ENCODE measurements around the gene SUDS3. TPM values are rescaled to one million over a fixed set of nuclear protein-coding genes. Genes with fewer than 3 reads are reported as not detected.

Gene SUDS3, protein sequence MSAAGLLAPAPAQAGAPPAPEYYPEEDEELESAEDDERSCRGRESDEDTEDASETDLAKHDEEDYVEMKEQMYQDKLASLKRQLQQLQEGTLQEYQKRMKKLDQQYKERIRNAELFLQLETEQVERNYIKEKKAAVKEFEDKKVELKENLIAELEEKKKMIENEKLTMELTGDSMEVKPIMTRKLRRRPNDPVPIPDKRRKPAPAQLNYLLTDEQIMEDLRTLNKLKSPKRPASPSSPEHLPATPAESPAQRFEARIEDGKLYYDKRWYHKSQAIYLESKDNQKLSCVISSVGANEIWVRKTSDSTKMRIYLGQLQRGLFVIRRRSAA
- 10 to 100 TPM; 23.9 to 32.2 (median 27.0) TPM for total RNA-seq
- 10 to 100 TPM; 10.1 to 13.4 TPM for polyA plus RNA-seq
- 66.0 reads per million, percentile 77 among the genes with 10 or more reads in this experiment for total RNA-seq

GRCh38 chr12:118376089-118377020, at the start of gene SUDS3:
Gene SUDS3 (plus strand): TSS chr12:118376555. CDS start chr12:118376692, 137 bp downstream.
- peak within 1 kb of the TSS; percentile 86 to 99 (median 96) for H3K4me3 Mint-ChIP-seq
- DNase-seq (peak; percentile 87 to 98 (median 95)), ATAC-seq (peak; percentile 65)
- H3K27ac Mint-ChIP-seq: peak within 1 kb of the TSS; percentile 96 to 100 (median 99)
- Histone ChIP-seq H3K27me3 (ENCODE audit: control insufficient read depth in 2 of 2, insufficient read depth in 2 of 2, low read length in 2 of 2) (no peaks in the 10 kb centered on the region), H3K36me3 (ENCODE audit: control insufficient read depth in 2 of 3, insufficient read depth in 3 of 3, low read length in 3 of 3) (peaks cover 0 to 26% (median 0%) of the 10 kb centered on the region in 3 experiments), H3K27ac (ENCODE audit: low read depth, low read length) (peak within 1 kb of the TSS; percentile 93), H3K4me1 (ENCODE audit: control insufficient read depth in 2 of 2, insufficient read depth in 2 of 2, low read length in 2 of 2) (peaks cover 21 to 25% of the 10 kb centered on the region in 2 donors), H3K9me3 (ENCODE audit: control insufficient read depth in 2 of 3, low read length in 3 of 3) (no peaks in the 10 kb centered on the region), H3K4me3 (ENCODE audit: low read length) (peak within 1 kb of the TSS; percentile 67)
- intact Hi-C loops (cut with micrococcal nuclease): loop anchor here (1.0 to 10.0 kb wide), 16 partner anchors 17 to 1613 kb away; partner anchors contain the start of genes BICDL1 (in 1 of the 2), CIT (in 1 of the 2), FBXO21 (in 1 of the 2) and PEBP1 (in 1 of the 2)
- ChIA-PET CTCF (interaction anchor here (0.5 to 4.8 kb wide), 26 partner anchors 10 to 315 kb away, joined by 3 to 50 read pairs (median 4); partner anchors contain the start of genes PEBP1 and WSB2), POLR2A (interaction anchor here (0.6 to 3.2 kb wide), 11 partner anchors 11 to 1292 kb away, joined by 3 to 49 read pairs (median 5); partner anchors contain the start of genes PEBP1 and PRKAB1)
- H3K36me3 Mint-ChIP-seq: peaks cover 0 to 8% (median 0%) of the 10 kb centered on the region in 5 donors
- H3K4me1 Mint-ChIP-seq: peaks cover 22 to 54% (median 42%) of the 10 kb centered on the region in 7 donors
- peaks cover 0 to 4% (median 0%) of the 10 kb centered on the region in 11 donors for H3K9me3 Mint-ChIP-seq
- H3K27me3 Mint-ChIP-seq: peaks cover 0 to 6% (median 0%) of the 10 kb centered on the region in 5 donors

DNA sequence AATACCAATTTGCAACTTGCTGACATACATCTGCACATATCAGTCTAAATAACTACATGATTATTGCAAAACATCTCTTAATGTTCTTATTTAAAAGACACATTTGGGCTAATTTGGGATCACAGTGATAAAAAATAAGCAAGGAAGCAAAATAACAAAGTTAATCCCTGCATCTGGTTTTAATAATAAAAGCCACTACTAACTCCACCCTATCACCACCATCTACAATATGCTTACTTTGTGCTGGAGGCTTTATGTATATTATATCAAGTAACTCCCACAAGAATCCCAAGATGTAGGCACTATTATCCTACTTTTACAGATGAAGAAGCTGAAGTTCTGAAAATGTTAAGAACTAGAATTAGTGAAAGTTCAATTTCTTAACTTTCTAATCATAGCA, 49.4 kb upstream of the SUDS3 start:
- intact Hi-C loops (cut with micrococcal nuclease): no loop called here

GRCh38 chr12:118327391-118327790, 49.0 kb upstream of the SUDS3 start:
- ATAC-seq: no peak
- POLR2A ChIA-PET: no interaction called here
- Mint-ChIP-seq H3K4me3 (no peak overlapping the region), H3K36me3 (peaks cover 0 to 28% (median 13%) of the 10 kb centered on the region in 5 donors), H3K4me1 (peaks cover 20 to 68% (median 43%) of the 10 kb centered on the region in 7 donors), H3K9me3 (no peaks in the 10 kb centered on the region), H3K27ac (peak overlapping the region in 1 of 9 donors; percentile 44), H3K27me3 (no peaks in the 10 kb centered on the region)
- Histone ChIP-seq H3K4me1 (ENCODE audit: control insufficient read depth in 2 of 2, insufficient read depth in 2 of 2, low read length in 2 of 2) (no peaks in the 10 kb centered on the region), H3K4me3 (ENCODE audit: low read length) (no peak overlapping the region), H3K27ac (ENCODE audit: low read depth, low read length) (no peak overlapping the region), H3K9me3 (ENCODE audit: control insufficient read depth in 2 of 3, low read length in 3 of 3) (no peaks in the 10 kb centered on the region), H3K36me3 (ENCODE audit: control insufficient read depth in 2 of 3, insufficient read depth in 3 of 3, low read length in 3 of 3) (no peaks in the 10 kb centered on the region), H3K27me3 (ENCODE audit: control insufficient read depth in 2 of 2, insufficient read depth in 2 of 2, low read length in 2 of 2) (no peaks in the 10 kb centered on the region)
- CTCF ChIA-PET: no interaction called here
- intact Hi-C loops (cut with micrococcal nuclease): no loop called here
- no peak for DNase-seq

More for the DNA sequence above, 49.4 kb upstream of the SUDS3 start:
- POLR2A ChIA-PET: no interaction called here
- no peak for ATAC-seq
- DNase-seq: no peak
- Histone ChIP-seq H3K27ac (ENCODE audit: low read depth, low read length) (no peak overlapping the region), H3K9me3 (ENCODE audit: control insufficient read depth in 2 of 3, low read length in 3 of 3) (no peaks in the 10 kb centered on the region), H3K27me3 (ENCODE audit: control insufficient read depth in 2 of 2, insufficient read depth in 2 of 2, low read length in 2 of 2) (no peaks in the 10 kb centered on the region), H3K36me3 (ENCODE audit: control insufficient read depth in 2 of 3, insufficient read depth in 3 of 3, low read length in 3 of 3) (no peaks in the 10 kb centered on the region), H3K4me1 (ENCODE audit: control insufficient read depth in 2 of 2, insufficient read depth in 2 of 2, low read length in 2 of 2) (no peaks in the 10 kb centered on the region), H3K4me3 (ENCODE audit: low read length) (no peak overlapping the region)
- peaks cover 20 to 67% (median 41%) of the 10 kb centered on the region in 7 donors for H3K4me1 Mint-ChIP-seq
- CTCF ChIA-PET: no interaction called here
- H3K9me3 Mint-ChIP-seq: no peaks in the 10 kb centered on the region
- H3K36me3 Mint-ChIP-seq: peaks cover 0 to 28% (median 13%) of the 10 kb centered on the region in 5 donors
- H3K27me3 Mint-ChIP-seq: no peaks in the 10 kb centered on the region
- H3K4me3 Mint-ChIP-seq: no peak overlapping the region
- peak overlapping the region in 1 of 9 donors; percentile 44 for H3K27ac Mint-ChIP-seq

DNA sequence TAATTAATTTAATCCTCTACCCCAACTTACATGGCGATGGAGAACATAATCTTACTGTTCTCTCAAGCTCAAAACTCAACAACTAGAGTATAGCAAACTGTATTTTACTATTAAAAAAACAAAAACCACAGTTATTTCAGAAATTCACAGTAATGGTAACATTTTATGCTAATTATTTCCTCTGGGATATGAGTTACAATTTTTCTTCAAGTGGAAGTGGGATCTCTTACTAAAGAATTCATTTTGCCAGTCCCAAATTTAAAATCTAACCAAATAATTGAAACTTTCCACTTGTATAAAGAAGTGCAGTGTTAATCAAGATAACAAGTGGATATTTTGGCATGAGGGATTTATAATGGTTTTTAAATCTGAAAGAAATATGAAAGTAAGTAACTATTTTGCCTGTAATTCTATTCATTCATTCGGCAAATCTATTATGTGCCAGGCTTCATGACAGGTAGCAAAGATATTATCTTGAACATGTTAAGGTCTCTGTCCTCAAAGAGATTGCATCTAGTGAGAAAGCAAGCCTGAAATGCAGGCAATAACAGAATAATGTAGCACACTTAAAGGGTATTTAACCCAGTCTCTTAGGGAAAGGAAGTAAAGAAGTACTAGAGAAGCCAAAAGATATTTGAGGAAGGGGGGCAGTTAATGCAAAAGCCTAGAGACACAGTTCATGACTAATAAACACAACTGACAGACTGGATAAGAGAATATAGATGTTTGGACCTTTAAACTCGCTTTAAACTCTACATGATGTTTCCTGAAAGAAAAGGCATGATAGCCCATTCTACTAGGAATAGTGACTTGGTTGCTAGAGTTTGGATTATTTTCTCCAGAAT, 47.6 kb upstream of the SUDS3 start:
- H3K9me3 ChIP-seq (ENCODE audit: control insufficient read depth in 2 of 3, low read length in 3 of 3): no peaks in the 10 kb centered on the region
- Mint-ChIP-seq H3K4me3 (peak overlapping the region in 1 of 10 donors; percentile 5), H3K27ac (peak overlapping the region in 1 of 9 donors; percentile 32), H3K4me1 (peaks cover 20 to 79% (median 52%) of the 10 kb centered on the region in 7 donors), H3K9me3 (no peaks in the 10 kb centered on the region), H3K36me3 (peaks cover 0 to 38% (median 23%) of the 10 kb centered on the region in 5 donors), H3K27me3 (no peaks in the 10 kb centered on the region)
- DNase-seq (no peak), ATAC-seq (no peak)
- no peak overlapping the region for H3K27ac ChIP-seq (ENCODE audit: low read depth, low read length)
- H3K4me1 ChIP-seq (ENCODE audit: control insufficient read depth in 2 of 2, insufficient read depth in 2 of 2, low read length in 2 of 2): no peaks in the 10 kb centered on the region
- CTCF ChIA-PET: no interaction called here
- H3K36me3 ChIP-seq (ENCODE audit: control insufficient read depth in 2 of 3, insufficient read depth in 3 of 3, low read length in 3 of 3): no peaks in the 10 kb centered on the region
- no peak overlapping the region for H3K4me3 ChIP-seq (ENCODE audit: low read length)
- H3K27me3 ChIP-seq (ENCODE audit: control insufficient read depth in 2 of 2, insufficient read depth in 2 of 2, low read length in 2 of 2): no peaks in the 10 kb centered on the region
- intact Hi-C loops (cut with micrococcal nuclease): no loop called here
- POLR2A ChIA-PET: no interaction called here

- Histone ChIP-seq H3K36me3 (ENCODE audit: control insufficient read depth in 2 of 3, insufficient read depth in 3 of 3, low read length in 3 of 3) (no peaks in the 10 kb centered on the region), H3K4me1 (ENCODE audit: control insufficient read depth in 2 of 2, insufficient read depth in 2 of 2, low read length in 2 of 2) (no peaks in the 10 kb centered on the region), H3K9me3 (ENCODE audit: control insufficient read depth in 2 of 3, low read length in 3 of 3) (no peaks in the 10 kb centered on the region), H3K27me3 (ENCODE audit: control insufficient read depth in 2 of 2, insufficient read depth in 2 of 2, low read length in 2 of 2) (no peaks in the 10 kb centered on the region), H3K27ac (ENCODE audit: low read depth, low read length) (no peak overlapping the region), H3K4me3 (ENCODE audit: low read length) (no peak overlapping the region)
- ChIA-PET CTCF (no interaction called here), POLR2A (no interaction called here)
- ATAC-seq: peak; percentile 86
- intact Hi-C loops (cut with micrococcal nuclease): no loop called here
- no peak for DNase-seq
- H3K27ac Mint-ChIP-seq: peak overlapping the region in 3 of 9 donors; percentile 17 to 70 (median 52)
- peaks cover 0 to 45% (median 27%) of the 10 kb centered on the region in 5 donors for H3K36me3 Mint-ChIP-seq
- peak overlapping the region in 7 of 10 donors; percentile 3 to 59 (median 44) for H3K4me3 Mint-ChIP-seq
- no peaks in the 10 kb centered on the region for H3K9me3 Mint-ChIP-seq
- H3K4me1 Mint-ChIP-seq: peaks cover 18 to 64% (median 39%) of the 10 kb centered on the region in 7 donors
- H3K27me3 Mint-ChIP-seq: no peaks in the 10 kb centered on the region
Measured at GRCh38 chr12:118330421-118331018, 45.8 kb upstream of the SUDS3 start.
